ENCODE measurements around the gene U2SURP.

DNA sequence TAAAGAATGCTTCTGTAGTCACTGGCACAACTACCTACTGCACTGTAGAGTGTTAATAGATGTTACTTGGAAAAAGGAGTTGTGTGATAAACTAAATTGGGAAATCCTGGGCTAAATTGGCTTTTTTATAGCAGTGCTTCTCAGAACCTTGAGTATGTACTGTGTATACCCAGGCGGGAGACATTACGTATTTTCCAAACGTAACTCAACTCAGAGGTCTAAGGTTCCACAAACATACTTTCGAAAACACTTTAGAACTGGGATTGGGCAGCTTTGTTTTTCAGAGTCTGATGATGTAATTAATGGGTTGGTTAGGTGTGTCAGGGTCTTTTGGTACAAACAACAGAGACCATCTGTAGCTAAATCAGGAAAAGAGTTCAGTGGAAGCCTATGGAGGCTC is 64.7 kb downstream of the U2SURP start:
- TF ChIP-seq, protein P1, sequence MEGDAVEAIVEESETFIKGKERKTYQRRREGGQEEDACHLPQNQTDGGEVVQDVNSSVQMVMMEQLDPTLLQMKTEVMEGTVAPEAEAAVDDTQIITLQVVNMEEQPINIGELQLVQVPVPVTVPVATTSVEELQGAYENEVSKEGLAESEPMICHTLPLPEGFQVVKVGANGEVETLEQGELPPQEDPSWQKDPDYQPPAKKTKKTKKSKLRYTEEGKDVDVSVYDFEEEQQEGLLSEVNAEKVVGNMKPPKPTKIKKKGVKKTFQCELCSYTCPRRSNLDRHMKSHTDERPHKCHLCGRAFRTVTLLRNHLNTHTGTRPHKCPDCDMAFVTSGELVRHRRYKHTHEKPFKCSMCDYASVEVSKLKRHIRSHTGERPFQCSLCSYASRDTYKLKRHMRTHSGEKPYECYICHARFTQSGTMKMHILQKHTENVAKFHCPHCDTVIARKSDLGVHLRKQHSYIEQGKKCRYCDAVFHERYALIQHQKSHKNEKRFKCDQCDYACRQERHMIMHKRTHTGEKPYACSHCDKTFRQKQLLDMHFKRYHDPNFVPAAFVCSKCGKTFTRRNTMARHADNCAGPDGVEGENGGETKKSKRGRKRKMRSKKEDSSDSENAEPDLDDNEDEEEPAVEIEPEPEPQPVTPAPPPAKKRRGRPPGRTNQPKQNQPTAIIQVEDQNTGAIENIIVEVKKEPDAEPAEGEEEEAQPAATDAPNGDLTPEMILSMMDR (IDR thresholded peaks at IDR 0.05; ENCODE audit: poor library complexity) = no peak
- TF ChIP-seq EZH2 (IDR thresholded peaks at IDR 0.05; ENCODE audit: borderline replicate concordance) (no peak), EZH2phosphoT487 (IDR thresholded peaks at IDR 0.05; ENCODE audit: low read depth, severe bottlenecking, unreplicated experiment) (no peak)

All from hepatocyte (in vitro differentiated cells).